Measurements from ENCODE around the gene TSKU.

TSKU gene

GRCh38 chr11:76783294-76783895 is at the start of gene TSKU:
Gene TSKU (plus strand): TSS chr11:76783356. CDS start chr11:76795617, 12,261 bp downstream.
- no peak for DNase-seq

- peak; percentile 63 for DNase-seq
These were observed 49.2 kb upstream of the TSKU start for GRCh38 chr11:76733906-76734305.

- DNase-seq: no peak
These were observed 48.4 kb upstream of the TSKU start for GRCh38 chr11:76734456-76735420.

GRCh38 chr11:76735841-76736240 is 47.3 kb upstream of the TSKU start:
- no peak for DNase-seq

- no peak for DNase-seq
These were observed 46.9 kb upstream of the TSKU start for GRCh38 chr11:76736266-76736665.

GRCh38 chr11:76736773-76737495 is 46.2 kb upstream of the TSKU start:
- DNase-seq: no peak

- no peak for DNase-seq
These were observed 44.4 kb upstream of the TSKU start for GRCh38 chr11:76738618-76739240.

- no peak for DNase-seq
These were observed 43.4 kb upstream of the TSKU start for GRCh38 chr11:76739798-76740197.

- no peak for DNase-seq
These were observed 42.4 kb upstream of the TSKU start for GRCh38 chr11:76740772-76741171.

GRCh38 chr11:76742902-76743301 is 40.3 kb upstream of the TSKU start:
- DNase-seq: no peak

GRCh38 chr11:76744186-76745043 is 38.7 kb upstream of the TSKU start:
- DNase-seq: no peak

- DNase-seq: no peak
These were observed 38.1 kb upstream of the TSKU start for GRCh38 chr11:76745044-76745376.

GRCh38 chr11:76745561-76746207 is 37.5 kb upstream of the TSKU start:
- no peak for DNase-seq

- no peak for DNase-seq
These were observed 35.8 kb upstream of the TSKU start for GRCh38 chr11:76747153-76747914.

GRCh38 chr11:76747915-76748860 is 35.0 kb upstream of the TSKU start:
- no peak for DNase-seq

- DNase-seq: no peak
These were observed 34.2 kb upstream of the TSKU start for GRCh38 chr11:76748948-76749347.

- DNase-seq: no peak
These were observed 33.1 kb upstream of the TSKU start for GRCh38 chr11:76750067-76750466.

GRCh38 chr11:76750746-76751145 is 32.4 kb upstream of the TSKU start:
- DNase-seq: no peak

GRCh38 chr11:76752321-76753143 is 30.6 kb upstream of the TSKU start:
- no peak for DNase-seq
